Measurements from ENCODE around the gene CFAP57.

DNA sequence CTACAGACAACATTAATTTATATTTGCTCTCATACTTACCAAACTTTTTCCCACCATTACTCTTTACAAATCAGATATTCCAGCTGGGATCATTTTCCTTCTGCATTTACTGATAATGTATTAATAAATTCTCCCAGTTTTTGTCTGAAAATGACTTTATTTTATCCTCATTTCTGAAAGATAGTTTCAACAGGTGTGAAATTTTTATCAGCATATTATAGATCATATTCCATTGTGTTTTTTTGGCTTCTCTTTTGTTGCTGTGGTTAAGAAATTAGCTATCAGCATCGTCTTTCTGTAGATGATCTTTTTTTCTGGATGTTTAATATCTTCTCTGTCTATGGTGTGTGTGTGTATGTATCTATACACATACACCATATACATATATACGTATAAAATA, 2.7 kb downstream of the CFAP57 start:
- TF ChIP-seq CTCF (IDR thresholded peaks at IDR 0.05) (no peak), POLR2A (IDR thresholded peaks at IDR 0.05) (no peak)

All from ovary (tissue), 3 donors.